ENCODE measurements around the gene QRFP.

DNA sequence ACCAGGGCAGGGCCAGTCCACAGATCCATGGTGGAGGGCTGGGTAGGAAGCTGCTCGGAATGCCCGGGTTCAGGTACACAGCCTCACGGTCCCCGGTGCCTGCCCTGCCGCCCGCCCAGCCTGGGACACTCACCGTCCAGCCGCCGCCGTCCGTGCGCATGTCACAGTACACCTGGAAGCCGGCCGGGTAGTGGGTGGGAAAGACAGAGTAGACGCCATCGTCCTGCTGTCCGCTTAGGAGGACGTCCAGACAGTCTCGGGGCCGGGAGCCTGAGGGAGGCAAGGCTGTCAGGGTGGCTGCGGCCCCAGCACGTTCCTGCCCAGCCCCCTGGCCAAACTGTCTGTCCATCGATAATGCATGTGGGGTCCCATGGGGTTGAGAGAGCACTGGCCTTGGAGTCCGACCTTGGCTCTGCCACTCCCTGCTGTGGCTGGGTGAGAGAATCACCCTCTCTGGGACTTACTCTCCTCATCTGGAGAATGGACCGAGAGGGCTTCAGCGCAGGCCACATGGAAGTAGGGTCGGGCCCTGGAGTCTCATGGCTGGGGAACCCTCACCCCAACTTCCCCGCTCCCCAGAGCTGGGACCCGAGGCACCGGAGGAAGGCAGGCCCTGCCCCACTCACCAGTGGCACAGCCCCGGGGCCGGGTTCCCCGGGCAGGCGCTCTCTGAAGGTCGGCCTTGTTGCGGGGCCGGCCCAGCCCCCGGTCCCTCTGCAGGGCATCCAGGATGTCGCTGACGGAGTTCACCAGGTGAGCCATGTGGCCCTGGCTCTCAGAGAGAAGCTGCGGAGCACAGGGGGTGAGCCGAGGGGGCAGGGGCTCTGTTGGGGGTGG, 27.2 kb upstream of the QRFP start:
- TF ChIP-seq POLR2A (IDR thresholded peaks at IDR 0.05): no peak
- TF ChIP-seq, protein P1, sequence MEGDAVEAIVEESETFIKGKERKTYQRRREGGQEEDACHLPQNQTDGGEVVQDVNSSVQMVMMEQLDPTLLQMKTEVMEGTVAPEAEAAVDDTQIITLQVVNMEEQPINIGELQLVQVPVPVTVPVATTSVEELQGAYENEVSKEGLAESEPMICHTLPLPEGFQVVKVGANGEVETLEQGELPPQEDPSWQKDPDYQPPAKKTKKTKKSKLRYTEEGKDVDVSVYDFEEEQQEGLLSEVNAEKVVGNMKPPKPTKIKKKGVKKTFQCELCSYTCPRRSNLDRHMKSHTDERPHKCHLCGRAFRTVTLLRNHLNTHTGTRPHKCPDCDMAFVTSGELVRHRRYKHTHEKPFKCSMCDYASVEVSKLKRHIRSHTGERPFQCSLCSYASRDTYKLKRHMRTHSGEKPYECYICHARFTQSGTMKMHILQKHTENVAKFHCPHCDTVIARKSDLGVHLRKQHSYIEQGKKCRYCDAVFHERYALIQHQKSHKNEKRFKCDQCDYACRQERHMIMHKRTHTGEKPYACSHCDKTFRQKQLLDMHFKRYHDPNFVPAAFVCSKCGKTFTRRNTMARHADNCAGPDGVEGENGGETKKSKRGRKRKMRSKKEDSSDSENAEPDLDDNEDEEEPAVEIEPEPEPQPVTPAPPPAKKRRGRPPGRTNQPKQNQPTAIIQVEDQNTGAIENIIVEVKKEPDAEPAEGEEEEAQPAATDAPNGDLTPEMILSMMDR (IDR thresholded peaks at IDR 0.05 in 4 of 5, conservative IDR thresholded peaks at IDR 0.05 in 1 of 5): no peak

Data from gastrocnemius medialis (tissue), 4 donors.